H1 (cell line): ENCODE data around the gene SPATS2. TPM values are rescaled to one million over a fixed set of nuclear protein-coding genes. Genes with fewer than 3 reads are reported as not detected.

Experiments used
- RFX5 ChIP-seq: IDR thresholded peaks from 2 replicates; pipeline ENCODE4 v1.6.1; 2011; ENCODE audit warnings: low read depth, low read length, improper control_type of control experiment, borderline replicate concordance
- polyA plus RNA-seq, 7 experiments: library from polyadenylated mRNA; depleted of rRNA in 3 of 7; stranded (reverse) in 5 of 7; unstranded in 2 of 7; fragments of >200 nt in 5 of 7; fragments of 200-250 nt in 2 of 7; gene quantifications; 1 replicate in 5 of 7; 2 replicates in 1 of 7; 4 replicates in 1 of 7; pipeline versions ENCODE4 v1.2.1 to v1.2.3, GENCODE V29; 2011 to 2013; ENCODE audit warnings: missing spikeins in 2 of 7, mixed read lengths in 2 of 7
- total RNA-seq: library from RNA; stranded (reverse); fragmentation: NEBNext Ultra II Directional; extraction: Animal tissue kit (Norgen Biotek cat#: 25700); gene quantifications from 2 replicates; pipeline ENCODE4 v1.2.1, GENCODE V29; 2021
- TF ChIP-seq, protein P1 (sequence below): fragments of 300-600 bp; sonication (generic); IDR thresholded peaks from 2 replicates; pipeline ENCODE4 v1.7.1; 2012; ENCODE audit warnings: low read length, moderate library complexity, mild to moderate bottlenecking, inconsistent platforms; ENCODE audit not compliant: insufficient replicate concordance

Gene SPATS2
- total and polyA plus RNA-seq, 2 of the 8 experiments (the other 6 are each of a cell fraction or from before 2014, with no cell fraction given), result 19.2 to 24.5 TPM

DNA sequence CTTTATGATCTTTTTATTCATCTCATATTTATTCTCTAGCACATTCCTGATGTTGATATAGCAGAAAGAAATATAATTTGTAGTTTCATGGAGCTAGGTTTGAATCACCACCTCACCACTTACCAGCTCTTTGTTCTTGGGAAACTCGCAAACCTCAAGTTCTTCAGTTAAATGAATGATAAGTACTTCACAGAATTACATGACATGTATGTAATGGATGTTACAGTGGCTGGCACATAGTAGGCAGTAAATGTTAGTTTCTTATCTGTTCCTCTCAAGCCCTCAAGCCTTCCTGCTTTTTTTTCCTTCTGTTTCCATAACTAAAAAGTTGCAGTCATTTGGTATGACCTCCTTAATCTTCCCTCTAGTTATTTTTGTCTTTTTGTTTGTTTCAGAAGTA is 54.9 kb downstream of the SPATS2 start (continued):
- TF ChIP-seq, protein P1, sequence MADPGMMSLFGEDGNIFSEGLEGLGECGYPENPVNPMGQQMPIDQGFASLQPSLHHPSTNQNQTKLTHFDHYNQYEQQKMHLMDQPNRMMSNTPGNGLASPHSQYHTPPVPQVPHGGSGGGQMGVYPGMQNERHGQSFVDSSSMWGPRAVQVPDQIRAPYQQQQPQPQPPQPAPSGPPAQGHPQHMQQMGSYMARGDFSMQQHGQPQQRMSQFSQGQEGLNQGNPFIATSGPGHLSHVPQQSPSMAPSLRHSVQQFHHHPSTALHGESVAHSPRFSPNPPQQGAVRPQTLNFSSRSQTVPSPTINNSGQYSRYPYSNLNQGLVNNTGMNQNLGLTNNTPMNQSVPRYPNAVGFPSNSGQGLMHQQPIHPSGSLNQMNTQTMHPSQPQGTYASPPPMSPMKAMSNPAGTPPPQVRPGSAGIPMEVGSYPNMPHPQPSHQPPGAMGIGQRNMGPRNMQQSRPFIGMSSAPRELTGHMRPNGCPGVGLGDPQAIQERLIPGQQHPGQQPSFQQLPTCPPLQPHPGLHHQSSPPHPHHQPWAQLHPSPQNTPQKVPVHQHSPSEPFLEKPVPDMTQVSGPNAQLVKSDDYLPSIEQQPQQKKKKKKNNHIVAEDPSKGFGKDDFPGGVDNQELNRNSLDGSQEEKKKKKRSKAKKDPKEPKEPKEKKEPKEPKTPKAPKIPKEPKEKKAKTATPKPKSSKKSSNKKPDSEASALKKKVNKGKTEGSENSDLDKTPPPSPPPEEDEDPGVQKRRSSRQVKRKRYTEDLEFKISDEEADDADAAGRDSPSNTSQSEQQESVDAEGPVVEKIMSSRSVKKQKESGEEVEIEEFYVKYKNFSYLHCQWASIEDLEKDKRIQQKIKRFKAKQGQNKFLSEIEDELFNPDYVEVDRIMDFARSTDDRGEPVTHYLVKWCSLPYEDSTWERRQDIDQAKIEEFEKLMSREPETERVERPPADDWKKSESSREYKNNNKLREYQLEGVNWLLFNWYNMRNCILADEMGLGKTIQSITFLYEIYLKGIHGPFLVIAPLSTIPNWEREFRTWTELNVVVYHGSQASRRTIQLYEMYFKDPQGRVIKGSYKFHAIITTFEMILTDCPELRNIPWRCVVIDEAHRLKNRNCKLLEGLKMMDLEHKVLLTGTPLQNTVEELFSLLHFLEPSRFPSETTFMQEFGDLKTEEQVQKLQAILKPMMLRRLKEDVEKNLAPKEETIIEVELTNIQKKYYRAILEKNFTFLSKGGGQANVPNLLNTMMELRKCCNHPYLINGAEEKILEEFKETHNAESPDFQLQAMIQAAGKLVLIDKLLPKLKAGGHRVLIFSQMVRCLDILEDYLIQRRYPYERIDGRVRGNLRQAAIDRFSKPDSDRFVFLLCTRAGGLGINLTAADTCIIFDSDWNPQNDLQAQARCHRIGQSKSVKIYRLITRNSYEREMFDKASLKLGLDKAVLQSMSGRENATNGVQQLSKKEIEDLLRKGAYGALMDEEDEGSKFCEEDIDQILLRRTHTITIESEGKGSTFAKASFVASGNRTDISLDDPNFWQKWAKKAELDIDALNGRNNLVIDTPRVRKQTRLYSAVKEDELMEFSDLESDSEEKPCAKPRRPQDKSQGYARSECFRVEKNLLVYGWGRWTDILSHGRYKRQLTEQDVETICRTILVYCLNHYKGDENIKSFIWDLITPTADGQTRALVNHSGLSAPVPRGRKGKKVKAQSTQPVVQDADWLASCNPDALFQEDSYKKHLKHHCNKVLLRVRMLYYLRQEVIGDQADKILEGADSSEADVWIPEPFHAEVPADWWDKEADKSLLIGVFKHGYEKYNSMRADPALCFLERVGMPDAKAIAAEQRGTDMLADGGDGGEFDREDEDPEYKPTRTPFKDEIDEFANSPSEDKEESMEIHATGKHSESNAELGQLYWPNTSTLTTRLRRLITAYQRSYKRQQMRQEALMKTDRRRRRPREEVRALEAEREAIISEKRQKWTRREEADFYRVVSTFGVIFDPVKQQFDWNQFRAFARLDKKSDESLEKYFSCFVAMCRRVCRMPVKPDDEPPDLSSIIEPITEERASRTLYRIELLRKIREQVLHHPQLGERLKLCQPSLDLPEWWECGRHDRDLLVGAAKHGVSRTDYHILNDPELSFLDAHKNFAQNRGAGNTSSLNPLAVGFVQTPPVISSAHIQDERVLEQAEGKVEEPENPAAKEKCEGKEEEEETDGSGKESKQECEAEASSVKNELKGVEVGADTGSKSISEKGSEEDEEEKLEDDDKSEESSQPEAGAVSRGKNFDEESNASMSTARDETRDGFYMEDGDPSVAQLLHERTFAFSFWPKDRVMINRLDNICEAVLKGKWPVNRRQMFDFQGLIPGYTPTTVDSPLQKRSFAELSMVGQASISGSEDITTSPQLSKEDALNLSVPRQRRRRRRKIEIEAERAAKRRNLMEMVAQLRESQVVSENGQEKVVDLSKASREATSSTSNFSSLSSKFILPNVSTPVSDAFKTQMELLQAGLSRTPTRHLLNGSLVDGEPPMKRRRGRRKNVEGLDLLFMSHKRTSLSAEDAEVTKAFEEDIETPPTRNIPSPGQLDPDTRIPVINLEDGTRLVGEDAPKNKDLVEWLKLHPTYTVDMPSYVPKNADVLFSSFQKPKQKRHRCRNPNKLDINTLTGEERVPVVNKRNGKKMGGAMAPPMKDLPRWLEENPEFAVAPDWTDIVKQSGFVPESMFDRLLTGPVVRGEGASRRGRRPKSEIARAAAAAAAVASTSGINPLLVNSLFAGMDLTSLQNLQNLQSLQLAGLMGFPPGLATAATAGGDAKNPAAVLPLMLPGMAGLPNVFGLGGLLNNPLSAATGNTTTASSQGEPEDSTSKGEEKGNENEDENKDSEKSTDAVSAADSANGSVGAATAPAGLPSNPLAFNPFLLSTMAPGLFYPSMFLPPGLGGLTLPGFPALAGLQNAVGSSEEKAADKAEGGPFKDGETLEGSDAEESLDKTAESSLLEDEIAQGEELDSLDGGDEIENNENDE, result no peak
- TF ChIP-seq RFX5, result no peak
